Esophagus muscularis mucosa (tissue), 4 donors: ENCODE measurements around the gene TNFSF18.

Experiments used
- CTCF ChIP-seq, 3 experiments: fragments of 200-600 bp in 2 of 3; fragments of 450-650 bp in 1 of 3; sonication (generic) in 2 of 3; IDR thresholded peaks; one replicate each; pipeline ENCODE4 v1.5.1; 2017 to 2019; ENCODE audit warnings: antibody characterized with exemption in 3 of 3, mild to moderate bottlenecking in 2 of 3, moderate library complexity in 1 of 3
- EP300 ChIP-seq: sonication (generic); formaldehyde crosslinking; IDR thresholded peaks from one replicate; pipeline ENCODE4 v1.6.1; 2017; ENCODE audit warnings: antibody characterized with exemption
- POLR2A ChIP-seq: fragments of 450-650 bp; IDR thresholded peaks from one replicate; pipeline ENCODE4 v1.6.1; 2017; ENCODE audit warnings: antibody characterized with exemption, moderate library complexity, mild to moderate bottlenecking, low read depth
- POLR2AphosphoS5 ChIP-seq, 2 donors: sonication (generic); formaldehyde crosslinking; IDR thresholded peaks; one replicate each; pipeline ENCODE4 v1.6.1; 2017; ENCODE audit warnings: antibody characterized with exemption in 2 of 2

- no peak for TF ChIP-seq CTCF (IDR thresholded peaks at IDR 0.05)
- TF ChIP-seq POLR2A, result no peak
- TF ChIP-seq POLR2AphosphoS5 (IDR thresholded peaks at IDR 0.05), result no peak
- TF ChIP-seq EP300, result no peak
Observed at GRCh38 chr1:173082913-173083312, 32.2 kb upstream of the TNFSF18 start.
